Mesenchymal stem cell (in vitro differentiated cells and primary cell): ENCODE data around the gene PRKACA.

ENCODE experiments used
- DNase-seq: peaks from one replicate; pipeline ENCODE4 v3.0.0-alpha.2; 2013
- H2AFZ ChIP-seq: one replicate; pipeline ENCODE4 v1.6.1; 2013; ENCODE audit warnings: low read depth, mild to moderate bottlenecking, control low read depth, inconsistent platforms, low read length, moderate library complexity
- H2AK5ac ChIP-seq: 2 replicates; pipeline ENCODE4 v1.6.1; 2013; ENCODE audit warnings: low read length, moderate library complexity, mild to moderate bottlenecking, inconsistent platforms; ENCODE audit not compliant: severe bottlenecking
- H2BK120ac ChIP-seq: one replicate; pipeline ENCODE4 v1.6.1; 2013; ENCODE audit warnings: low read depth, mild to moderate bottlenecking, inconsistent platforms, low read length, moderate library complexity
- H2BK12ac ChIP-seq, 2 experiments: one replicate each; pipeline ENCODE4 v1.6.1; 2013; ENCODE audit warnings: inconsistent platforms in 2 of 2, low read length in 2 of 2, mild to moderate bottlenecking in 2 of 2, moderate library complexity in 2 of 2, control low read depth in 1 of 2
- H2BK15ac ChIP-seq: one replicate; pipeline ENCODE4 v1.6.1; 2013; ENCODE audit warnings: mild to moderate bottlenecking, low read depth, inconsistent platforms; ENCODE audit not compliant: poor library complexity, severe bottlenecking
- H2BK5ac ChIP-seq: 2 replicates; pipeline ENCODE4 v1.6.1; 2013; ENCODE audit warnings: low read depth, mild to moderate bottlenecking, low read length, control low read depth, inconsistent platforms; ENCODE audit not compliant: poor library complexity, severe bottlenecking
- H3K14ac ChIP-seq, 2 experiments: one replicate each; pipeline ENCODE4 v1.6.1; 2013; ENCODE audit warnings: inconsistent platforms in 2 of 2, low read length in 2 of 2, control low read depth in 1 of 2, mild to moderate bottlenecking in 1 of 2, moderate library complexity in 1 of 2
- H3K18ac ChIP-seq, 2 experiments: one replicate each; pipeline ENCODE4 v1.6.1; 2013; ENCODE audit warnings: inconsistent platforms in 2 of 2, low read length in 2 of 2, control low read depth in 1 of 2, low read depth in 1 of 2, mild to moderate bottlenecking in 1 of 2
- H3K23ac ChIP-seq, 2 experiments: one replicate each; pipeline ENCODE4 v1.6.1; 2013; ENCODE audit warnings: inconsistent platforms in 2 of 2, low read length in 2 of 2, mild to moderate bottlenecking in 2 of 2, moderate library complexity in 2 of 2, control low read depth in 1 of 2
- H3K27ac ChIP-seq: 2 replicates; pipeline ENCODE4 v1.5.1; 2013; ENCODE audit warnings: mild to moderate bottlenecking, moderate library complexity, low read length, control low read depth, inconsistent platforms; ENCODE audit not compliant: poor library complexity, severe bottlenecking
- H3K27me3 ChIP-seq, 2 experiments: 2 replicates each; pipeline versions ENCODE4 v1.6.1 to v1.7.0; 2013; ENCODE audit warnings: low read length in 2 of 2, mild to moderate bottlenecking in 2 of 2, moderate library complexity in 2 of 2, control low read depth in 1 of 2, inconsistent platforms in 1 of 2; ENCODE audit not compliant: control insufficient read depth in 1 of 2, insufficient read depth in 1 of 2
- H3K36me3 ChIP-seq, 2 experiments: 2 replicates each; pipeline versions ENCODE4 v1.6.1 to v1.7.0; 2013; ENCODE audit warnings: low read length in 2 of 2, control low read depth in 1 of 2, inconsistent platforms in 1 of 2, low read depth in 1 of 2, mild to moderate bottlenecking in 1 of 2; ENCODE audit not compliant: insufficient read depth in 2 of 2, control insufficient read depth in 1 of 2
- H3K4ac ChIP-seq, 2 experiments: one replicate each; pipeline ENCODE4 v1.6.1; 2013; ENCODE audit warnings: inconsistent platforms in 2 of 2, low read length in 2 of 2, mild to moderate bottlenecking in 2 of 2, moderate library complexity in 2 of 2, control low read depth in 1 of 2, low read depth in 1 of 2
- H3K4me1 ChIP-seq: 2 replicates; pipeline ENCODE4 v1.6.1; 2013; ENCODE audit warnings: low read depth, low read length, control low read depth; ENCODE audit not compliant: control insufficient read depth, insufficient read depth
- H3K4me2 ChIP-seq: 2 replicates; pipeline ENCODE4 v1.6.1; 2013; ENCODE audit warnings: low read length, mild to moderate bottlenecking, inconsistent platforms; ENCODE audit not compliant: poor library complexity, severe bottlenecking
- H3K4me3 ChIP-seq, 2 experiments: 2 replicates each; pipeline versions ENCODE4 v1.5.1 to v1.7.0; 2013; ENCODE audit warnings: low read length in 2 of 2, mild to moderate bottlenecking in 2 of 2, control low read depth in 1 of 2, low read depth in 1 of 2; ENCODE audit not compliant: insufficient read depth in 1 of 2
- H3K79me1 ChIP-seq: replicated peaks from 2 replicates; pipeline ENCODE4 v1.6.1; 2013; ENCODE audit warnings: mild to moderate bottlenecking, control low read depth, low read length, inconsistent platforms; ENCODE audit not compliant: poor library complexity, severe bottlenecking
- H3K9ac ChIP-seq: 2 replicates; pipeline ENCODE4 v1.7.0; 2013; ENCODE audit warnings: mild to moderate bottlenecking, low read length, moderate library complexity
- H3K9me3 ChIP-seq: 2 replicates; pipeline ENCODE4 v1.7.0; 2013; ENCODE audit warnings: mild to moderate bottlenecking, low read length; ENCODE audit not compliant: control insufficient read depth
- H4K8ac ChIP-seq: one replicate; pipeline ENCODE4 v1.6.1; 2013; ENCODE audit warnings: inconsistent platforms, mild to moderate bottlenecking, low read length, moderate library complexity
- H4K91ac ChIP-seq: one replicate; pipeline ENCODE4 v1.6.1; 2013; ENCODE audit warnings: mild to moderate bottlenecking, low read length, inconsistent platforms
- WGBS: methylation state at CpG from one replicate; pipeline ENCODE4 v1.1.7; 2013; ENCODE audit warnings: mixed read lengths; 5-methylcytosine and 5-hydroxymethylcytosine counted together

The PRKACA gene

DNA sequence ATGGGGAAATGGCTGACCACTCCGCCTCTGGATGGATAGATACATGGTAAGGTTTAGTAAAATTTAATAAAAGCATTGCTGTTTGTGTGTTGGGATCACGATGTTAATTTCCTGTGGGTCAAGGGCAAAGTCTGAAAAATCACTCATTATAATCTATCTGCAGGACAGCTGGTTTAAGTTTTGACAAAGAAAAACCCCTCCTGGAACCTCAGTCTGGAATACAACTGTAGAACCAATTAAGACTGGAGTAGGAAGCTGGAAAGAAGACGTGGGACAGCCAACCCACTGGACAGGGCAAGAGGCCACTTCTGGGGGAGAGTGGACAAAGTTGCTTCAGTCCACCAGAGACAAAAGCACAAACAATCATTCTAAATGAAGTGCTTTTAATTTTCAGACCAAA lies 1.6 kb upstream of the PRKACA start:
- H3K4me3 ChIP-seq, result peak overlapping the region in 1 of 2 experiments; percentile 84
- no peak overlapping the region for H4K8ac ChIP-seq
- WGBS, result 88% methylated on average over 2 of the region's 3 CpGs
- peaks cover 0 to 4% of the 10 kb centered on the region in 2 experiments for H3K36me3 ChIP-seq
- no peak overlapping the region for H3K23ac ChIP-seq
- no peak overlapping the region for H2AK5ac ChIP-seq
- peak overlapping the region; percentile 23 for H2BK120ac ChIP-seq
- H3K79me1 ChIP-seq, result peaks cover 25% of the 10 kb centered on the region
- H3K4me2 ChIP-seq, result no peak overlapping the region
- no peak for DNase-seq
- H3K27ac ChIP-seq, result peak overlapping the region; percentile 87
- H3K18ac ChIP-seq, result no peak overlapping the region
- no peak overlapping the region for H2AFZ ChIP-seq
- H2BK5ac ChIP-seq, result no peak overlapping the region
- H3K14ac ChIP-seq, result no peak overlapping the region
- peak overlapping the region; percentile 99 for H3K9ac ChIP-seq
- no peak overlapping the region for H3K4ac ChIP-seq
- H2BK15ac ChIP-seq, result no peak overlapping the region
- H3K9me3 ChIP-seq, result no peaks in the 10 kb centered on the region
- H3K4me1 ChIP-seq, result peaks cover 26% of the 10 kb centered on the region
- no peak overlapping the region for H2BK12ac ChIP-seq
- H3K27me3 ChIP-seq, result no peaks in the 10 kb centered on the region
- no peak overlapping the region for H4K91ac ChIP-seq

DNA sequence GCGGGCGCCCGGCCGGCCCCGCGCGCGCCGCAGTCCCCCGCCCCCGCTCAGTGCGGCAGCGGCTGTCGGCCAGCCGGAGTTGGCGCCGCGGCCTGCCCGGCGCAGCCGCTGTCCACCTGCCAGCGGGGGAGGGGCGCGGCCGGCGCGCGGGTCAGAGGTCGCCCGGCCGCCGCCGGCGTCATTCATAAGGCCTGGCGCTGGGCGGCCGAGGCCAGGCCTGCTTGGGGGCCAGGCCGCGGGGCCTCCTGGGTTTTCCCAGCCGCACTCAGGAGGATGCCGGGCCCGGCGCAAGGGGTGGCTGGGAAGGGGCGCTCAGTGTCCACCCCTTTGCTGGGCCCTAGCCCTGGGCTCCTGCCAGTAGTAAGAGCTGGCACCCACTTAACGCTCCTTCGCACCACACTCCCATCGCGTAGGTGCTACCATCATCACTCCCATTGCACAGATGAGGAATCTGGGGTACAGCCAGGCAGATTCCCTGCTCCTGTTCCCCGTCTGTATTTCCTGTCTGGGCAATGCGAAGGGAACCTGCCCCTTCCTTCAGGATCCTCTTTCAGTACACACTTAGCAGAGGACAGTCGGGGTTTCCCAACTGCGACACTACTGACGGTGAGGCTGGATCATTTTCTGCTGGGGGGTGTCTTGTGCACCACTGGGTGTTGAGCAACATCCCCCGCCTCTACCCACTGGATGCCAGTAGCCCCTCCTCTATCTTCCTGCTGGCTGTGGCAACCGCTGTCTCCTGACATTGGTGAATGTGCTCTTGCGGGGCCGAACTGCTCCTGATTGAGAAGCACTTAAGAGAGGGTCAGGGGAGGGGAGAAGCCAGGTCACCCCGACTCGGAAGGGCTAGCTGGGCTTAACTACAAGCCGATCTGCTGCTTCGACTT lies 846 bp upstream of the PRKACA start:
- H2BK5ac ChIP-seq, result peak overlapping the region; percentile 1
- peak overlapping the region; percentile 75 for H3K4me2 ChIP-seq
- peaks cover 30% of the 10 kb centered on the region for H3K79me1 ChIP-seq
- no peak overlapping the region for H2BK120ac ChIP-seq
- H3K9me3 ChIP-seq, result no peaks in the 10 kb centered on the region
- peak overlapping the region in 1 of 2 experiments; percentile 49 for H2BK12ac ChIP-seq
- peak overlapping the region; percentile 87 for H3K27ac ChIP-seq
- H3K14ac ChIP-seq, result peak overlapping the region in 1 of 2 experiments; percentile 95
- H2AFZ ChIP-seq, result peak overlapping the region; percentile 74
- H3K4me3 ChIP-seq, result peak overlapping the region; percentile 53 to 84
- H4K8ac ChIP-seq, result peak overlapping the region; percentile 87
- no peak overlapping the region for H3K23ac ChIP-seq
- 22% methylated on average over 39 of the region's 61 CpGs for WGBS
- DNase-seq, result peak; percentile 88
- H4K91ac ChIP-seq, result peak overlapping the region; percentile 81
- H3K9ac ChIP-seq, result peak overlapping the region; percentile 99
- peak overlapping the region; percentile 14 to 87 for H3K18ac ChIP-seq
- H2BK15ac ChIP-seq, result no peak overlapping the region
- peak overlapping the region; percentile 76 for H2AK5ac ChIP-seq
- H3K4me1 ChIP-seq, result peaks cover 31% of the 10 kb centered on the region
- H3K4ac ChIP-seq, result peak overlapping the region; percentile 89 to 95
- no peaks in the 10 kb centered on the region for H3K27me3 ChIP-seq
- peaks cover 0 to 4% of the 10 kb centered on the region in 2 experiments for H3K36me3 ChIP-seq

- peak overlapping the region in 1 of 2 experiments; percentile 30 for H3K23ac ChIP-seq
- peak overlapping the region in 1 of 2 experiments; percentile 5 for H3K14ac ChIP-seq
- peak overlapping the region; percentile 80 to 94 for H3K4me3 ChIP-seq
- DNase-seq, result no peak
- H2BK15ac ChIP-seq, result no peak overlapping the region
- H2BK5ac ChIP-seq, result peak overlapping the region; percentile 4
- peak overlapping the region; percentile 88 for H3K9ac ChIP-seq
- H3K4me2 ChIP-seq, result peak overlapping the region; percentile 78
- WGBS, result under 1% methylated on average over 27 of the region's 33 CpGs
- no peak overlapping the region for H2AK5ac ChIP-seq
- no peaks in the 10 kb centered on the region for H3K9me3 ChIP-seq
- peaks cover 44% of the 10 kb centered on the region for H3K4me1 ChIP-seq
- peaks cover 35% of the 10 kb centered on the region for H3K79me1 ChIP-seq
- no peak overlapping the region for H4K8ac ChIP-seq
- no peaks in the 10 kb centered on the region for H3K27me3 ChIP-seq
- H2AFZ ChIP-seq, result no peak overlapping the region
- H4K91ac ChIP-seq, result peak overlapping the region; percentile 25
- H3K27ac ChIP-seq, result no peak overlapping the region
- H2BK12ac ChIP-seq, result peak overlapping the region in 1 of 2 experiments; percentile 32
- peaks cover 0 to 4% of the 10 kb centered on the region in 2 experiments for H3K36me3 ChIP-seq
- no peak overlapping the region for H2BK120ac ChIP-seq
- peak overlapping the region; percentile 5 to 44 for H3K4ac ChIP-seq
- H3K18ac ChIP-seq, result peak overlapping the region in 1 of 2 experiments; percentile 64
These were observed 514 bp downstream of the PRKACA start for GRCh38 chr19:14116918-14117578.

DNA sequence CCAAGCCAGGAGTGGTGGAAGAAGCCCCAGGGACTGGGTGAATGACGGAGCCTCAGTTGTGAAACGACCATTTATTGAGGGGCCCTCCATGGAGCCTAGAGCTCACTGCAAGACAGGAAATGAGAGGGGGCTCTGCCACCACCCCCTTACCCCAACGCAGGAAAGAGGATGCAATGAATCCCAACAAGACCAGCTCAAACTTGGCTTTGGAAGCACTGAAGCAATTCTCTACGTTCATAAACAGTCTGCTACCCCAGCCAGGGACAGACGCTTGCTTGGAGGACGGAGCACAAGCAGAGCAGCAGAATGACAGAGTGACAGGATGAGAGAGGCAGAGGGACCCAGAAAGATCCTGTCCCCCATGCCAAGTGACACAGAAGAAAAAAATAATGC lies 1.0 kb downstream of the PRKACA start:
- Histone ChIP-seq H3K27me3 (no peaks in the 10 kb centered on the region), H2BK120ac (no peak overlapping the region), H3K23ac (peak overlapping the region in 1 of 2 experiments; percentile 44), H3K9me3 (no peaks in the 10 kb centered on the region), H4K91ac (peak overlapping the region; percentile 25), H3K9ac (peak overlapping the region; percentile 88), H3K4me1 (peaks cover 49% of the 10 kb centered on the region), H3K18ac (peak overlapping the region in 1 of 2 experiments; percentile 64), H3K4me2 (peak overlapping the region; percentile 78), H2AFZ (no peak overlapping the region), H4K8ac (no peak overlapping the region), H3K36me3 (peaks cover 0 to 4% of the 10 kb centered on the region in 2 experiments), H3K27ac (no peak overlapping the region), H3K4me3 (peak overlapping the region; percentile 80 to 94), H2BK12ac (no peak overlapping the region), H3K79me1 (peaks cover 38% of the 10 kb centered on the region), H2BK15ac (no peak overlapping the region), H3K14ac (peak overlapping the region in 1 of 2 experiments; percentile 53), H2AK5ac (no peak overlapping the region), H3K4ac (peak overlapping the region in 1 of 2 experiments; percentile 44), H2BK5ac (no peak overlapping the region)
- DNase-seq, result no peak
- 7% methylated on average over 6 of the region's 6 CpGs for WGBS
